Superior temporal gyrus (tissue), 1 donor: ENCODE results near the gene TUBGCP5.
"Not testable (repeated sequence)": the region's sequence is repeated elsewhere in the genome, so short reads cannot be mapped to it uniquely, and the experiment has no call there.

Source experiments
- DNase-seq: peaks from one replicate; pipeline ENCODE4 v3.0.0-alpha.2; 2016; ENCODE audit errors: extremely low spot score

Gene TUBGCP5

GRCh38 chr15:23041736-23042135 lies 2.4 kb upstream of the TUBGCP5 start:
- not testable (repeated sequence) for DNase-seq

- DNase-seq: peak; percentile 11
Measured at GRCh38 chr15:23039917-23040281, 530 bp upstream of the TUBGCP5 start.

GRCh38 chr15:23038726-23039142 lies 635 bp downstream of the TUBGCP5 start:
- DNase-seq: no peak

- DNase-seq: peak; percentile 45
Measured at GRCh38 chr15:23035964-23036566, 3.3 kb downstream of the TUBGCP5 start.

- no peak for DNase-seq
Measured at GRCh38 chr15:23033979-23034378, 5.4 kb downstream of the TUBGCP5 start.

GRCh38 chr15:23026218-23026617 lies 13.2 kb downstream of the TUBGCP5 start:
- peak; percentile 2 for DNase-seq

GRCh38 chr15:23022156-23022555 lies 17.2 kb downstream of the TUBGCP5 start:
- no peak for DNase-seq

GRCh38 chr15:23014394-23015000 lies 24.9 kb downstream of the TUBGCP5 start:
- DNase-seq: no peak

GRCh38 chr15:23013681-23014080 lies 25.7 kb downstream of the TUBGCP5 start:
- DNase-seq: no peak

- DNase-seq: not testable (repeated sequence)
Measured at GRCh38 chr15:23012616-23013015, 26.8 kb downstream of the TUBGCP5 start.

GRCh38 chr15:23003736-23004135 lies 35.6 kb downstream of the TUBGCP5 start:
- no peak for DNase-seq

GRCh38 chr15:23002920-23003319 lies 36.4 kb downstream of the TUBGCP5 start:
- no peak for DNase-seq

- no peak for DNase-seq
Measured at GRCh38 chr15:22995795-22996194, 43.6 kb downstream of the TUBGCP5 start.

- no peak for DNase-seq
Measured at GRCh38 chr15:22992024-22992326, 47.4 kb downstream of the TUBGCP5 start.

- no peak for DNase-seq
Measured at GRCh38 chr15:22989576-22990477, 49.5 kb downstream of the TUBGCP5 start.

- DNase-seq: no peak
Measured at GRCh38 chr15:22988811-22989210, 50.6 kb downstream of the TUBGCP5 start.

- not testable (repeated sequence) for DNase-seq
Measured at GRCh38 chr15:22981931-22982330, 57.4 kb downstream of the TUBGCP5 start.

- no peak for DNase-seq
Measured at GRCh38 chr15:22981051-22981840, 58.1 kb downstream of the TUBGCP5 start.

- no peak for DNase-seq
Measured at GRCh38 chr15:22980189-22981050, 58.9 kb downstream of the TUBGCP5 start, which contains the start of gene CYFIP1. CYFIP1 (minus strand) TSS chr15:22980368; CDS start chr15:22947285, 33,083 bp downstream.

- DNase-seq: peak; percentile 44
Measured at GRCh38 chr15:22979238-22980188, 59.9 kb downstream of the TUBGCP5 start.
